ENCODE measurements around the gene C10orf53.

DNA sequence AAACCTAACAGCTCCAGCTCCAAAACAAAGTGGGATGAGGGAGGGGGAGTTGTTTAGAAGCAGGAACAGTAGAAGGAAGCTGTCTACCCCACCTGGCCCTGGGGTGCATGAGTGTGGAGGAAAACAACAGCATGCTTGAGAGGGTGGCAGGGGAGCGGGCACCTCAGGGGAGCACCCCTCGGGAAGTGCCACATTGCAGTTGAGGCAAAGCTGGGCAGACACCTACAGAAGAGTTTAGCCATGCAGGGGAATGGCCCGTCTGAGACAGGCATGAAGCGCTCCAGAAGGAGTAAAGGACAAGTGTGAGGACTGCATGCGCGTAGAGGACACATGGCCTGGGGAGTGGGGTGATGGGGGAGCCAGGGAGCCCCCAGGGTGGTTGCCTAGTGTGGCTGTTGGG is 47.5 kb upstream of the C10orf53 start:
- TF ChIP-seq, protein P1, sequence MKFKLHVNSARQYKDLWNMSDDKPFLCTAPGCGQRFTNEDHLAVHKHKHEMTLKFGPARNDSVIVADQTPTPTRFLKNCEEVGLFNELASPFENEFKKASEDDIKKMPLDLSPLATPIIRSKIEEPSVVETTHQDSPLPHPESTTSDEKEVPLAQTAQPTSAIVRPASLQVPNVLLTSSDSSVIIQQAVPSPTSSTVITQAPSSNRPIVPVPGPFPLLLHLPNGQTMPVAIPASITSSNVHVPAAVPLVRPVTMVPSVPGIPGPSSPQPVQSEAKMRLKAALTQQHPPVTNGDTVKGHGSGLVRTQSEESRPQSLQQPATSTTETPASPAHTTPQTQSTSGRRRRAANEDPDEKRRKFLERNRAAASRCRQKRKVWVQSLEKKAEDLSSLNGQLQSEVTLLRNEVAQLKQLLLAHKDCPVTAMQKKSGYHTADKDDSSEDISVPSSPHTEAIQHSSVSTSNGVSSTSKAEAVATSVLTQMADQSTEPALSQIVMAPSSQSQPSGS (CRISPR knock-in tag; IDR thresholded peaks at IDR 0.05; ENCODE audit: borderline replicate concordance, low read depth) = no peak
- TF ChIP-seq, protein P2, sequence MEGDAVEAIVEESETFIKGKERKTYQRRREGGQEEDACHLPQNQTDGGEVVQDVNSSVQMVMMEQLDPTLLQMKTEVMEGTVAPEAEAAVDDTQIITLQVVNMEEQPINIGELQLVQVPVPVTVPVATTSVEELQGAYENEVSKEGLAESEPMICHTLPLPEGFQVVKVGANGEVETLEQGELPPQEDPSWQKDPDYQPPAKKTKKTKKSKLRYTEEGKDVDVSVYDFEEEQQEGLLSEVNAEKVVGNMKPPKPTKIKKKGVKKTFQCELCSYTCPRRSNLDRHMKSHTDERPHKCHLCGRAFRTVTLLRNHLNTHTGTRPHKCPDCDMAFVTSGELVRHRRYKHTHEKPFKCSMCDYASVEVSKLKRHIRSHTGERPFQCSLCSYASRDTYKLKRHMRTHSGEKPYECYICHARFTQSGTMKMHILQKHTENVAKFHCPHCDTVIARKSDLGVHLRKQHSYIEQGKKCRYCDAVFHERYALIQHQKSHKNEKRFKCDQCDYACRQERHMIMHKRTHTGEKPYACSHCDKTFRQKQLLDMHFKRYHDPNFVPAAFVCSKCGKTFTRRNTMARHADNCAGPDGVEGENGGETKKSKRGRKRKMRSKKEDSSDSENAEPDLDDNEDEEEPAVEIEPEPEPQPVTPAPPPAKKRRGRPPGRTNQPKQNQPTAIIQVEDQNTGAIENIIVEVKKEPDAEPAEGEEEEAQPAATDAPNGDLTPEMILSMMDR (IDR thresholded peaks at IDR 0.05) = no peak
- TF ChIP-seq, protein P3, sequence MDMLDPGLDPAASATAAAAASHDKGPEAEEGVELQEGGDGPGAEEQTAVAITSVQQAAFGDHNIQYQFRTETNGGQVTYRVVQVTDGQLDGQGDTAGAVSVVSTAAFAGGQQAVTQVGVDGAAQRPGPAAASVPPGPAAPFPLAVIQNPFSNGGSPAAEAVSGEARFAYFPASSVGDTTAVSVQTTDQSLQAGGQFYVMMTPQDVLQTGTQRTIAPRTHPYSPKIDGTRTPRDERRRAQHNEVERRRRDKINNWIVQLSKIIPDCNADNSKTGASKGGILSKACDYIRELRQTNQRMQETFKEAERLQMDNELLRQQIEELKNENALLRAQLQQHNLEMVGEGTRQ (CRISPR knock-in tag; IDR thresholded peaks at IDR 0.05) = no peak
- TF ChIP-seq, protein P4, sequence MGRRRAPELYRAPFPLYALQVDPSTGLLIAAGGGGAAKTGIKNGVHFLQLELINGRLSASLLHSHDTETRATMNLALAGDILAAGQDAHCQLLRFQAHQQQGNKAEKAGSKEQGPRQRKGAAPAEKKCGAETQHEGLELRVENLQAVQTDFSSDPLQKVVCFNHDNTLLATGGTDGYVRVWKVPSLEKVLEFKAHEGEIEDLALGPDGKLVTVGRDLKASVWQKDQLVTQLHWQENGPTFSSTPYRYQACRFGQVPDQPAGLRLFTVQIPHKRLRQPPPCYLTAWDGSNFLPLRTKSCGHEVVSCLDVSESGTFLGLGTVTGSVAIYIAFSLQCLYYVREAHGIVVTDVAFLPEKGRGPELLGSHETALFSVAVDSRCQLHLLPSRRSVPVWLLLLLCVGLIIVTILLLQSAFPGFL (CRISPR knock-in tag; IDR thresholded peaks at IDR 0.05; ENCODE audit: borderline replicate concordance) = no peak
- TF ChIP-seq, protein P5, sequence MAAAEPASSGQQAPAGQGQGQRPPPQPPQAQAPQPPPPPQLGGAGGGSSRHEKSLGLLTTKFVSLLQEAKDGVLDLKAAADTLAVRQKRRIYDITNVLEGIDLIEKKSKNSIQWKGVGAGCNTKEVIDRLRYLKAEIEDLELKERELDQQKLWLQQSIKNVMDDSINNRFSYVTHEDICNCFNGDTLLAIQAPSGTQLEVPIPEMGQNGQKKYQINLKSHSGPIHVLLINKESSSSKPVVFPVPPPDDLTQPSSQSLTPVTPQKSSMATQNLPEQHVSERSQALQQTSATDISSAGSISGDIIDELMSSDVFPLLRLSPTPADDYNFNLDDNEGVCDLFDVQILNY (CRISPR knock-in tag; IDR thresholded peaks at IDR 0.05) = no peak
- TF ChIP-seq, protein P6, sequence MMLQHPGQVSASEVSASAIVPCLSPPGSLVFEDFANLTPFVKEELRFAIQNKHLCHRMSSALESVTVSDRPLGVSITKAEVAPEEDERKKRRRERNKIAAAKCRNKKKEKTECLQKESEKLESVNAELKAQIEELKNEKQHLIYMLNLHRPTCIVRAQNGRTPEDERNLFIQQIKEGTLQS (CRISPR knock-in tag; conservative IDR thresholded peaks at IDR 0.05) = no peak
- TF ChIP-seq, protein P7, sequence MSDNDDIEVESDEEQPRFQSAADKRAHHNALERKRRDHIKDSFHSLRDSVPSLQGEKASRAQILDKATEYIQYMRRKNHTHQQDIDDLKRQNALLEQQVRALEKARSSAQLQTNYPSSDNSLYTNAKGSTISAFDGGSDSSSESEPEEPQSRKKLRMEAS (CRISPR knock-in tag; IDR thresholded peaks at IDR 0.05) = no peak
- TF ChIP-seq ZNF671 (CRISPR knock-in tag; IDR thresholded peaks at IDR 0.05) = no peak
- no peak for TF ChIP-seq SP1 (CRISPR knock-in tag; conservative IDR thresholded peaks at IDR 0.05)
- TF ChIP-seq, protein P8, sequence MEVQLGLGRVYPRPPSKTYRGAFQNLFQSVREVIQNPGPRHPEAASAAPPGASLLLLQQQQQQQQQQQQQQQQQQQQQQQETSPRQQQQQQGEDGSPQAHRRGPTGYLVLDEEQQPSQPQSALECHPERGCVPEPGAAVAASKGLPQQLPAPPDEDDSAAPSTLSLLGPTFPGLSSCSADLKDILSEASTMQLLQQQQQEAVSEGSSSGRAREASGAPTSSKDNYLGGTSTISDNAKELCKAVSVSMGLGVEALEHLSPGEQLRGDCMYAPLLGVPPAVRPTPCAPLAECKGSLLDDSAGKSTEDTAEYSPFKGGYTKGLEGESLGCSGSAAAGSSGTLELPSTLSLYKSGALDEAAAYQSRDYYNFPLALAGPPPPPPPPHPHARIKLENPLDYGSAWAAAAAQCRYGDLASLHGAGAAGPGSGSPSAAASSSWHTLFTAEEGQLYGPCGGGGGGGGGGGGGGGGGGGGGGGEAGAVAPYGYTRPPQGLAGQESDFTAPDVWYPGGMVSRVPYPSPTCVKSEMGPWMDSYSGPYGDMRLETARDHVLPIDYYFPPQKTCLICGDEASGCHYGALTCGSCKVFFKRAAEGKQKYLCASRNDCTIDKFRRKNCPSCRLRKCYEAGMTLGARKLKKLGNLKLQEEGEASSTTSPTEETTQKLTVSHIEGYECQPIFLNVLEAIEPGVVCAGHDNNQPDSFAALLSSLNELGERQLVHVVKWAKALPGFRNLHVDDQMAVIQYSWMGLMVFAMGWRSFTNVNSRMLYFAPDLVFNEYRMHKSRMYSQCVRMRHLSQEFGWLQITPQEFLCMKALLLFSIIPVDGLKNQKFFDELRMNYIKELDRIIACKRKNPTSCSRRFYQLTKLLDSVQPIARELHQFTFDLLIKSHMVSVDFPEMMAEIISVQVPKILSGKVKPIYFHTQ (CRISPR knock-in tag; IDR thresholded peaks at IDR 0.05) = no peak
- TF ChIP-seq, protein P9, sequence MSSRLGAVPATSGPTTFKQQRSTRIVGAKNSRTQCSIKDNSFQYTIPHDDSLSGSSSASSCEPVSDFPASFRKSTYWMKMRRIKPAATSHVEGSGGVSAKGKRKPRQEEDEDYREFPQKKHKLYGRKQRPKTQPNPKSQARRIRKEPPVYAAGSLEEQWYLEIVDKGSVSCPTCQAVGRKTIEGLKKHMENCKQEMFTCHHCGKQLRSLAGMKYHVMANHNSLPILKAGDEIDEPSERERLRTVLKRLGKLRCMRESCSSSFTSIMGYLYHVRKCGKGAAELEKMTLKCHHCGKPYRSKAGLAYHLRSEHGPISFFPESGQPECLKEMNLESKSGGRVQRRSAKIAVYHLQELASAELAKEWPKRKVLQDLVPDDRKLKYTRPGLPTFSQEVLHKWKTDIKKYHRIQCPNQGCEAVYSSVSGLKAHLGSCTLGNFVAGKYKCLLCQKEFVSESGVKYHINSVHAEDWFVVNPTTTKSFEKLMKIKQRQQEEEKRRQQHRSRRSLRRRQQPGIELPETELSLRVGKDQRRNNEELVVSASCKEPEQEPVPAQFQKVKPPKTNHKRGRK (CRISPR knock-in tag; IDR thresholded peaks at IDR 0.05; ENCODE audit: borderline replicate concordance) = no peak

Data from WTC11 (cell line).